GM12878 (cell line): ENCODE data around the gene DRAP1. TPM values are rescaled to one million over a fixed set of nuclear protein-coding genes. Genes with fewer than 3 reads are reported as not detected.

ENCODE experiments used
- ATAC-seq: fragments of 200-7000 bp; cut with Tn5 transposase; 3 replicates; pipeline ENCODE4 v1.9.1; 2020; ENCODE audit warnings: mild to moderate bottlenecking, moderate library complexity
- BruUV-seq: library from RNA; stranded (reverse); fragments of 400-500 nt; replicated peaks from 2 replicates; lab custom pipeline; 2021; lab: Mats Ljungman, UMichigan
- CTCF ChIA-PET: fragments of 300-600 bp; sonication (Branson Sonifier 250); formaldehyde crosslinking; extraction: SDS; loops from one replicate; lab custom pipeline; 2021; ENCODE audit warnings: inconsistent platforms; lab: Yijun Ruan, JAX
- POLR2A ChIA-PET: fragments of 350-600 bp; formaldehyde crosslinking; extraction: SDS; loops from one replicate; lab custom pipeline; 2021; ENCODE audit warnings: inconsistent platforms; lab: Charles Lee
- RAD21 ChIA-PET: fragments of 300-600 bp; sonication (Branson Sonifier 250); formaldehyde crosslinking; loops from one replicate; lab custom pipeline; 2023; ENCODE audit warnings: antibody characterized with exemption; ENCODE audit not compliant: unreplicated experiment; lab: Charles Lee
- SMC1A ChIA-PET: fragments of 300-600 bp; sonication (Branson Sonifier 250); formaldehyde crosslinking; loops from one replicate; lab custom pipeline; 2023; ENCODE audit not compliant: unreplicated experiment, uncharacterized antibody; lab: Charles Lee
- DNase-seq: peaks from one replicate; pipeline ENCODE4 v3.0.0-alpha.2; 2011; ENCODE audit warnings: low read depth, low spot score
- FAIRE-seq: peaks from 3 replicates; lab custom pipeline; 2011; peaks lifted over from hg19 to GRCh38; lab: Jason Lieb, UNC
- H2AFZ ChIP-seq: 2 replicates; pipeline ENCODE4 v1.6.0; 2011; ENCODE audit warnings: low read depth, low read length, control low read depth; ENCODE audit not compliant: control insufficient read depth
- H3K27ac ChIP-seq: 2 replicates; pipeline ENCODE4 v1.5.1; 2011; ENCODE audit warnings: control low read depth; ENCODE audit not compliant: control insufficient read depth, insufficient read depth
- H3K27me3 ChIP-seq, 2 experiments: replicated peaks in 1 of 2; 2 replicates each; pipeline versions ENCODE4 v1.6.0 to v1.6.1; 2011; ENCODE audit warnings: low read length in 1 of 2; ENCODE audit not compliant: control insufficient read depth in 2 of 2, insufficient read depth in 2 of 2
- H3K36me3 ChIP-seq, 2 experiments: 2 replicates each; pipeline ENCODE4 v1.5.1; 2011; ENCODE audit warnings: low read length in 1 of 2; ENCODE audit not compliant: control insufficient read depth in 2 of 2, insufficient read depth in 2 of 2
- H3K4me1 ChIP-seq: 2 replicates; pipeline ENCODE4 v1.6.1; 2011; ENCODE audit warnings: mild to moderate bottlenecking, low read length, moderate library complexity, mixed read lengths; ENCODE audit not compliant: control insufficient read depth, insufficient read depth
- H3K4me2 ChIP-seq: 2 replicates; pipeline ENCODE4 v1.6.0; 2011; ENCODE audit warnings: control low read depth; ENCODE audit not compliant: control insufficient read depth, insufficient read depth
- H3K4me3 ChIP-seq: fragments of 200-600 bp; sonication (generic); 2 replicates; pipeline ENCODE4 v1.5.1; 2016
- H3K79me2 ChIP-seq: 2 replicates; pipeline ENCODE4 v1.6.0; 2011; ENCODE audit warnings: low read length; ENCODE audit not compliant: control insufficient read depth, insufficient read depth
- H3K9ac ChIP-seq: 2 replicates; pipeline ENCODE4 v1.8.0; 2011; ENCODE audit warnings: low read length, control low read depth, mixed read lengths; ENCODE audit not compliant: control insufficient read depth, insufficient read depth
- H3K9me3 ChIP-seq: replicated peaks from 3 replicates; pipeline ENCODE4 v1.5.1; 2011; ENCODE audit warnings: mild to moderate bottlenecking, low read length; ENCODE audit not compliant: control insufficient read depth, insufficient read depth
- H4K20me1 ChIP-seq: 2 replicates; pipeline ENCODE4 v1.6.0; 2011; ENCODE audit not compliant: control insufficient read depth, insufficient read depth
- ATF3 ChIP-seq: IDR thresholded peaks from 2 replicates; pipeline ENCODE4 v1.6.1; 2011; ENCODE audit warnings: low read depth, mild to moderate bottlenecking, low read length, moderate library complexity, borderline replicate concordance; ENCODE audit errors: extremely low read depth
- BRCA1 ChIP-seq: IDR thresholded peaks from 2 replicates; pipeline ENCODE4 v1.6.1; 2011; ENCODE audit warnings: low read depth, low read length, improper control_type of control experiment
- CBX5 ChIP-seq: sonication (generic); IDR thresholded peaks from 2 replicates; pipeline ENCODE4 v1.6.1; 2016; ENCODE audit warnings: low read depth, moderate library complexity, mild to moderate bottlenecking, inconsistent platforms
- CREB1 ChIP-seq: IDR thresholded peaks from 2 replicates; pipeline ENCODE4 v1.6.1; 2012; ENCODE audit warnings: low read depth, mild to moderate bottlenecking, inconsistent platforms
- CREM ChIP-seq: IDR thresholded peaks from 2 replicates; pipeline ENCODE4 v1.6.1; 2014; ENCODE audit warnings: antibody characterized with exemption, low read depth
- E2F4 ChIP-seq: IDR thresholded peaks from 2 replicates; pipeline ENCODE4 v1.6.1; 2012; ENCODE audit warnings: low read depth, low read length, improper control_type of control experiment
- GABPA ChIP-seq: IDR thresholded peaks from 2 replicates; pipeline ENCODE4 v1.6.1; 2014; ENCODE audit warnings: antibody characterized with exemption, low read depth, mild to moderate bottlenecking, inconsistent platforms
- LARP7 ChIP-seq: fragments of 450-650 bp; IDR thresholded peaks from 2 replicates; pipeline ENCODE4 v1.6.1; 2017; ENCODE audit warnings: mild to moderate bottlenecking
- MEF2A ChIP-seq: IDR thresholded peaks from 2 replicates; pipeline ENCODE4 v1.6.1; 2011; ENCODE audit warnings: low read depth, mild to moderate bottlenecking, low read length, moderate library complexity; ENCODE audit not compliant: insufficient read depth
- MYC ChIP-seq: IDR thresholded peaks from 2 replicates; pipeline ENCODE4 v1.6.1; 2011; ENCODE audit warnings: mild to moderate bottlenecking, low read length, moderate library complexity, inconsistent platforms; ENCODE audit not compliant: insufficient read depth, insufficient replicate concordance, insufficient read length, severe bottlenecking
- NRF1 ChIP-seq: conservative IDR thresholded peaks from 2 replicates; pipeline ENCODE4 v1.6.1; 2011; ENCODE audit warnings: mild to moderate bottlenecking, low read depth, low read length, improper control_type of control experiment
- RBBP5 ChIP-seq: fragments of 200-600 bp; sonication (generic); conservative IDR thresholded peaks from 2 replicates; pipeline ENCODE4 v1.6.1; 2016
- SMAD1 ChIP-seq: fragments of 450-650 bp; IDR thresholded peaks from 2 replicates; pipeline ENCODE4 v1.6.1; 2018; ENCODE audit warnings: mild to moderate bottlenecking, low read depth; ENCODE audit not compliant: partially characterized antibody
- SP1 ChIP-seq: IDR thresholded peaks from one replicate; pipeline ENCODE4 v1.6.1; 2011; ENCODE audit warnings: low read depth, low read length
- ZNF217 ChIP-seq: fragments of 450-650 bp; IDR thresholded peaks from 2 replicates; pipeline ENCODE4 v1.6.1; 2017; ENCODE audit warnings: antibody characterized with exemption, mild to moderate bottlenecking
- WGBS: methylation state at CpG from one replicate; pipeline ENCODE4 v1.1.6; 2016; ENCODE audit warnings: low lambda C conversion rate; ENCODE audit not compliant: insufficient replicate concordance, insufficient coverage; ENCODE audit errors: missing lambda C conversion rate; 5-methylcytosine and 5-hydroxymethylcytosine counted together
- in situ Hi-C: fragments of 300-500 bp; cut with MboI; formaldehyde crosslinking; loops from 9 replicates; pipeline ENCODE4 v1.14.3; 2018; ENCODE audit warnings: mixed read lengths
- intact Hi-C: fragments of 100-400 bp; cut with micrococcal nuclease; formaldehyde crosslinking; loops from one replicate; pipeline ENCODE4 v1.14.2; 2022; ENCODE audit not compliant: unreplicated experiment
- polyA plus RNA-seq, 11 experiments: library from polyadenylated mRNA; depleted of rRNA in 4 of 11; unstranded in 6 of 11; stranded (reverse) in 5 of 11; fragments of >200 nt; fragmentation: Nextera tagmentation in 4 of 11; fragmentation: Illumina TruSeq in 1 of 11; extraction: Ambion mirVana in 4 of 11; extraction: Trizol in 1 of 11; gene quantifications; 1 replicate in 1 of 11; 2 replicates in 10 of 11; pipeline versions ENCODE4 v1.2.1 to v1.2.3, GENCODE V29; 2011 to 2016; ENCODE audit warnings: inconsistent platforms in 2 of 11, missing spikeins in 2 of 11, low read depth in 1 of 11
- total RNA-seq, 4 experiments: library from RNA; depleted of rRNA in 3 of 4; stranded (reverse); fragments of >200 nt in 3 of 4; fragmentation: Illumina TruSeq in 1 of 4; extraction: Trizol in 1 of 4; gene quantifications; 2 replicates each; pipeline versions ENCODE4 v1.2.1 to v1.2.3, GENCODE V29; 2013 to 2021

DRAP1 gene
- total and polyA plus RNA-seq, 10 of the 15 experiments (the other 5 are each of a cell fraction or from before 2014, with no cell fraction given): 9.4 to 163 (median 114) TPM

- ChIA-PET POLR2A (interaction anchor here (1.0 to 3.1 kb wide), 10 partner anchors 8 to 41 kb away, joined by 3 to 29 read pairs (median 5); partner anchors contain the start of genes CCDC85B and FOSL1), SMC1A (interaction anchor here (0.7 to 2.3 kb wide), 4 partner anchors 14 to 39 kb away, joined by 3 to 19 read pairs (median 6); partner anchors contain the start of gene CCDC85B), CTCF (interaction anchor here (1.0 to 2.0 kb wide), 4 partner anchors 35 to 58 kb away, joined by 4 to 7 read pairs (median 6); partner anchors contain the start of gene CCDC85B), RAD21 (interaction anchor here (0.5 to 1.6 kb wide), 7 partner anchors 27 to 207 kb away, joined by 3 to 9 read pairs (median 3); partner anchors contain the start of genes BANF1, CCDC85B and EIF1AD)
- Histone ChIP-seq H3K27me3 (no peaks in the 10 kb centered on the region), H3K9me3 (no peaks in the 10 kb centered on the region), H3K4me1 (peaks cover 20% of the 10 kb centered on the region), H3K9ac (peak overlapping the region; percentile 83), H3K4me3 (peak overlapping the region; percentile 65; the same call in 1 of the 2 replicates), H3K79me2 (no peaks in the 10 kb centered on the region), H4K20me1 (no peaks in the 10 kb centered on the region), H3K27ac (peak overlapping the region; percentile 99), H2AFZ (peak overlapping the region; percentile 6), H3K4me2 (peak overlapping the region; percentile 92), H3K36me3 (no peaks in the 10 kb centered on the region)
- BruUV-seq: TSS peak; percentile 68
- intact Hi-C loops (loop anchor here (5.0 kb wide), 1 partner anchor 36 kb away; the partner anchor contains the start of gene CCDC85B), in situ Hi-C loops (no loop called here)
- no peak for TF ChIP-seq GABPA
- TF ChIP-seq E2F4: no peak
- no peak for TF ChIP-seq SP1
- no peak for TF ChIP-seq ZNF217
- no peak for TF ChIP-seq NRF1
- no peak for TF ChIP-seq CREB1
- no peak for TF ChIP-seq RBBP5
- TF ChIP-seq LARP7: no peak
- no peak for TF ChIP-seq BRCA1
- TF ChIP-seq CBX5: no peak
- no peak for TF ChIP-seq CREM
- TF ChIP-seq ATF3: no peak
- TF ChIP-seq MYC: no peak
- no peak for TF ChIP-seq MEF2A
- no peak for TF ChIP-seq SMAD1
- WGBS: 44% methylated on average over 6 of the region's 6 CpGs
- DNase-seq (no peak), FAIRE-seq (peak; percentile 38), ATAC-seq (peak; percentile 36)
Observed at GRCh38 chr11:65928667-65929066, 9.4 kb downstream of the DRAP1 start.
